HG03520 (cell line): ENCODE results near the gene LSM2.
"Not testable (repeated sequence)": the region's sequence is repeated elsewhere in the genome, so short reads cannot be mapped to it uniquely, and the experiment has no call there.

ENCODE experiments used
- ATAC-seq: cut with Tn5 transposase; IDR thresholded peaks from one replicate; pipeline ENCODE4 v1.9.1; 2021; ENCODE audit warnings: mild to moderate bottlenecking, moderate library complexity; ENCODE audit not compliant: unreplicated experiment

LSM2 gene

GRCh38 chr6:31799781-31800180 is 7.0 kb downstream of the LSM2 start:
- no peak for ATAC-seq

DNA sequence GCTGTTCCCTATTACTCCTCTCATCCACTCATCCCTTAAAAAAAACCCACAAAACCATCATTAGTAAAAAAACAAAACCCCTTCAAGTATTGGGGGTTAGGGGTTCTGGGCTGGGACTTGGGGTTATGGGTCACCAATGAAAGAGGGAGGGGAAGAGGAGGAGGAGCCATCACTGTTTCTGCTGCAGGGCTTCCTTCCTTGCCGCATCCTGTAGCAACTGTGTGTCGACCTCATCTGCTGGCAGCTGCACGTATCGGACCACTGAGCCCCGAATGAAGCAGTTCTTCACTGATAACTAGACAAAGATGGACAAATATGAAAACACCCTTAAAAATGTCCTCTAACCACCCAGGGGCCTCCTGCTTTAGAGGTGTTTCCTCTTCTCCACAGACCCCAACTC is 9.2 kb downstream of the LSM2 start:
- ATAC-seq: no peak

DNA sequence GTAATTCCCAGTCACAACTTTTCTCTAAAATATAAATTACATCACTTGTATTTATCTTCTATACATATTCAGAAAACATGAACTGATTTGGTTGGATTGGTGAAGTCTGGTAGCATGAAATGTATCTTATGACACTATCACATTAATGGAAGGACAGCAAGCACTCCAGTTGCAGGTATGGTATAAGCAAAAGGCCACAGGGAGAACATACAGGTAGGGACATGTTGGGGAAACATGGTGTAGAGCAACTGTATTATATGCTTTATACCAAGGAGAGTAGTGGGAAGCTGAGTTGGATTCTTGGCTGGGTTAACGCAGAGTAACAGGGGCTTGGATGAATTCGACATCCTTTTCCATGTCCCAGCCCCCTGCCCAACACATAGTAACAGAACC is 9.8 kb downstream of the LSM2 start:
- no peak for ATAC-seq

DNA sequence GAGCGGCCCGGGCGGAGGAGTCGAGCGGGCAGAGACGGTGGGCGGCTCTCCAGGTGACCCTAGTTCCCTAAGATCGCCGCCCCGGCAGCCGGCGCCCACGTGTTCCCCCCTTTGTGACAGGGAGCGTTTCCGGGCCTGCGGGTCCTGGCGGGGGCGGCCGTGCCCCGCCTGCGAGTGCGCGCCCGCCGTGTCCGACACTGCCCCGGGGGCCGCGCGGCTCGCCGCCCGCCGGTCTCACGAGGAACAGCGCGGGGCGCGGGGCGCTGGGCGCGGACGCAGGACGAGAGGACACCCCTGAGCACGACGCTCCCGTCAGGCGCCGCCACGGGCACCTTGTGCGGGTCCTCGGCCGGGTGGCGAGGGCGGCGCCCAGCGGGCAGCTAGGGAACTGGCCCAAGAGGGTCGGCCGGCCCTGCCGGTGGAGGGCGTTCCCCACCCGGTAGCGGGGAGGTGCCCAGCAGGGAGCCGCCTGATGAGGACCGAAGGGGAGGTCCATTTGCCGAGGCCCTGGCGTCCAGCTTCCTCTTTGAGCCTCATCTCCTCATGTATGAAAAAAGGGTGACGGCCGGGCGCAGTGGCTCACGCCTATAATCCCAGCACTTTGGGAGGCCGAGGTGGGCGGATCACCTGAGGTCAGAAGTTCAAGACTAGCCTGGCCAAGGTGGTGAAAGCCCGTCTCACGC is 11.0 kb downstream of the LSM2 start, which contains the start of gene VARS1:
TSS of gene VARS1 (minus strand) at position 137 of the 683 bp plus-strand sequence. CDS start 535 bp downstream, outside the sequence.
- peak; percentile 62 for ATAC-seq

- ATAC-seq: no peak
Measured at GRCh38 chr6:31794866-31795615, 11.7 kb downstream of the LSM2 start.

GRCh38 chr6:31794294-31794865 is 12.4 kb downstream of the LSM2 start:
- ATAC-seq: no peak

DNA sequence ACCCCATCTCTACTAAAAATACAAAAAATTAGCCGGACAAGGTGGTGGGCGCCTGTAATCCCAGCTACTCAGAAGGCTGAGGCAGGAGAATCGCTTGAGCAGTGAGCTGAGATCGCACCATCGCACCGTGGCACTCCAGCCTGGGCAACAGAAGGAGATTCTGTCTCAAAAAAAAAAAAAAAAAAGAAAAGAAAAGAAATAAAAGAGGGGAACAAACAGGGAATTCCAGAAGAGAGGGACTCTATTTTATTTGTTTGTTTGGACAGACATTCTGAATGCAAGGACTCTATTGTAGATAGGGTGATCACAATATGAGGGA is 12.9 kb downstream of the LSM2 start:
- not testable (repeated sequence) for ATAC-seq

- no peak for ATAC-seq
Measured at GRCh38 chr6:31792761-31793171, 14.0 kb downstream of the LSM2 start.

GRCh38 chr6:31792090-31792374 is 14.7 kb downstream of the LSM2 start:
- ATAC-seq: no peak

DNA sequence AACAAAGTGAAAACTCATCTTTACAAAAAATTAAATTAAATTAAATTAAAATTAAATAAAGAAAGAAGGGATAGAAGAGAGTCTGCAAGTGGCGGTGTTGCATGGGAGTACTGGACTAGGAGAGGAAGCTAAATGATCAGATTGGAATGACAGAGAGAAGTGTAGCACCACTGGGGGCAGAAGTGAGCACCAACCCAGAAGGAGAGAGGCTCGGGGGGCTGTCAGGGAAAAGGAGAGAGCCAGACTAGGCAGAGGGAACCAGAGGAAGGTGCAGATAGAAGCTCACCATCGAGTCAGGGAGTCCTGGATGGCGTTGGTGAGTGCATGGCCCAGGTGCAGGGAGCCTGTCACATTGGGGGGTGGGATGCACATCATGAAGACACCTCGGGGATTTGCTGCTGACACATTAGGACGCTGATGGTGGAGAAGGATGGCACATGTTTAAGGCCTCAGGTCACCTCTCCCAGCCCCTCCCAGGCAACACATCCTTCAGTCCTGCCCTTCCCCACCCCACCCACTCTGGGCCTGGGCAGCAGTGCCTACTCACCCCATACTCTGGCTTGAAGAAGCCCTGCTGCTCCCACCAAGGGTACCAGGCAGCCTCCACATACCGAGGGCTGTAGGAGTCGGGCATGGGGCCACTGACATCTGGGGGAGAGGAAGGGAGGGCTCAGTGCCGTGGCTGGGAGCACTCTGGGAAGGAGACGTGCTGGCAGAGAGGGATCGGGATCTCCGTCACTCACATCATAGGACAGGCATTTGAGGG is 15.3 kb downstream of the LSM2 start:
- ATAC-seq: no peak

DNA sequence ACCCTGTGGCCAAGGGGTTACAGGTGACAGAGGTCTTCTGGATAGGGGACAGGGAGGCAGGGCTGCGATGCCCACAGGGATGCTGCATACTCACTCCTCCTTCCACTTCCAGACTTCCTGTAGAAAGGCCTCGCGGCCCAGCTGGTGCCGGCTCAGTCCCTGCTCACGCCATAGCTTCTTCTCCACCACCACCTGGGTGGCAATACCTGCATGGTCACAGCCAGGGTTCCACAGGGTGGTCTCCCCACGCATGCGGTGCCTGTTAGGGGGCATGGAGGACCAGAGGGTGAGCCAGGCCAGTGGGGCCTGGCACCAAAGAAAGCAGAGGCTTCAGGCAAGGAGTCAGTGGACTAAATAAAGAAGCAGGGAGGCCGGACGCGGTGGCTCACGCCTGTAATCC is 21.3 kb downstream of the LSM2 start:
- no peak for ATAC-seq

- no peak for ATAC-seq
Measured at GRCh38 chr6:31784098-31784925, 22.5 kb downstream of the LSM2 start.

DNA sequence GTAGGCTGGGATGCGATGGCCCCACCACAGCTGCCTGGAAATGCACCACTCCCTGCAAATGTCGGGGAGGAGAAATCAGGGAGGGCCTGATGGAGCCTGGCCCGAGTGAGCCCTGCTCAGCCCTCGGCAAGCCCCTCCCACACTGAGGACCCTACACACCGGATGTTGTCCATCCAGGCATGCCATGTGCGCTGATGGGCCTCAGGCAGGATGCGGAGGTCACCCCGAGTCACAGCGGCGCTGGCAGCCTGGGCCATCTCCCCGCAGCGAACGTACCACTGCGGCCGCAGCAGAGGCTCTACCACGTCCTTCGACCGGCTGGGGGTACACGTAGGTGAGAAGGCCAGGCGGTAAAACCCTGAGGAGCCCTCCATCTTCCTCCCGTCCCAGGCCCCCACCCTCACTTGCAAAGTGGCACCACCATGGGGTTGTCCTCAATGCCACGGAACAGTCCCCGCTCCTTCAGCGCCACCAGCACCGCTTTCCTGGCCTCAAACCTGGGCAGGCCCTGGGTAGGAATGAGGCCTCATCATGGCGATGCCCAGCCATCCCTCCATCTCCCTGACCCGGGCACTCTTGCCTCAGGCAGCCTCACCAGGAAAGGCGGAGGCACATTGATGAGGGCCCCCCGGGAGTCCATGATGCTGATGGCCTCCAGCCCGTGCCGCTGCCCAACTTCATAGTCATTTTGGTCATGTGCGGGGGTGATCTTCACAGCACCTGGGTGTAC is 24.5 kb downstream of the LSM2 start:
- no peak for ATAC-seq

- no peak for ATAC-seq
Measured at GRCh38 chr6:31781244-31782125, 25.3 kb downstream of the LSM2 start.

- ATAC-seq: no peak
Measured at GRCh38 chr6:31780507-31781243, 26.1 kb downstream of the LSM2 start.

- no peak for ATAC-seq
Measured at GRCh38 chr6:31779908-31780307, 26.9 kb downstream of the LSM2 start.

GRCh38 chr6:31778999-31779885 is 27.5 kb downstream of the LSM2 start:
- ATAC-seq: no peak

GRCh38 chr6:31778193-31778592 is 28.6 kb downstream of the LSM2 start:
- ATAC-seq: no peak
